Measurements from ENCODE around the gene ZBTB48. TPM values are rescaled to one million over a fixed set of nuclear protein-coding genes. Genes with fewer than 3 reads are reported as not detected.
"Not testable (repeated sequence)": the region's sequence is repeated elsewhere in the genome, so short reads cannot be mapped to it uniquely, and the experiment has no call there.

The ZBTB48 gene
- total RNA-seq, 2 donors from 2014 or later: 29.8 to 50.5 TPM

DNA sequence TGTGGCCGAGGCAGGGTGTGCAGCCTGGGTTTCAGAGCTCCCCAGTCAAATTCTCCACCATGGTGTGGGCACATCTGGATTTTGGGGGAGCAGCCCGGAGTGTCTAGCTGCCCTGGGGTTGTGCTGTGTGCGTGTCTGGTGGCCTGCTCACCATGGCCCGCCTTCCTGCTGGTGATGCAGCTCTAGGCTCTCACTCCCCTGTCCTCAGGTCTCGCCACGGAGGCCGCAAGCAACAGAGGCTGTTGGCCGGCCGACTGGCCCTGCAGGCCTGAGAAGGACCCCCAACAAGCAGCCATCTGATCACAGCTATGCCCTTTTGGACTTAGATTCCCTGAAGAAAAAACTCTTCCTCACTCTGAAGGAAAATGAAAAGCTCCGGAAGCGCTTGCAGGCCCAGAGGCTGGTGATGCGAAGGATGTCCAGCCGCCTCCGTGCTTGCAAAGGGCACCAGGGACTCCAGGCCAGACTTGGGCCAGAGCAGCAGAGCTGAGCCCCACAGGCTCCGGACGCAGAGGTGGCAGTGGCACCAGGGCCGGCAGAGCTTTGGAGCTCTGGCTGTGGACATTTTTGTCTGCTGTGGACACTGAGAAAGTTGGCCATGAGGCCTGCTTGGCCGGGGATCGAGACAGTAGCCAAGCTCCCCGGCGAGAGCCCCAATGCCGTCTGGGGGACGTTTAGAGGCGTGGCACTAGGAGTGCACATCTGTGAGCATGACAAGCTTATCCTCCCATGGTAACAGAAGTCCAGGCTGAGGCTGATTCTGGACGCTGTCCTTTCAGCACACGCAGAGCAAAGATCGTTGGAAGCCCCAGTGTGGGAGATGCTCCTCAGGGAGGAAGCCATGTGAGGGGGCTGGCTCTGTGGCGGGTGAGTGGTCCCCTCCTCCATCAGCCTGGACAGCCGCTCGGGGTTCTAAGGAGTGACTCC lies 53.1 kb downstream of the ZBTB48 start:
- Mint-ChIP-seq H3K4me1 (ENCODE audit: low read depth in 2 of 2) (peaks cover 3 to 9% of the 10 kb centered on the region in 2 donors), H3K4me3 (no peak overlapping the region), H3K9me3 (no peaks in the 10 kb centered on the region), H3K36me3 (no peaks in the 10 kb centered on the region), H3K27ac (no peak overlapping the region), H3K27me3 (no peaks in the 10 kb centered on the region)
- no peak for DNase-seq (ENCODE audit: low spot score)
- no peak for ATAC-seq

DNA sequence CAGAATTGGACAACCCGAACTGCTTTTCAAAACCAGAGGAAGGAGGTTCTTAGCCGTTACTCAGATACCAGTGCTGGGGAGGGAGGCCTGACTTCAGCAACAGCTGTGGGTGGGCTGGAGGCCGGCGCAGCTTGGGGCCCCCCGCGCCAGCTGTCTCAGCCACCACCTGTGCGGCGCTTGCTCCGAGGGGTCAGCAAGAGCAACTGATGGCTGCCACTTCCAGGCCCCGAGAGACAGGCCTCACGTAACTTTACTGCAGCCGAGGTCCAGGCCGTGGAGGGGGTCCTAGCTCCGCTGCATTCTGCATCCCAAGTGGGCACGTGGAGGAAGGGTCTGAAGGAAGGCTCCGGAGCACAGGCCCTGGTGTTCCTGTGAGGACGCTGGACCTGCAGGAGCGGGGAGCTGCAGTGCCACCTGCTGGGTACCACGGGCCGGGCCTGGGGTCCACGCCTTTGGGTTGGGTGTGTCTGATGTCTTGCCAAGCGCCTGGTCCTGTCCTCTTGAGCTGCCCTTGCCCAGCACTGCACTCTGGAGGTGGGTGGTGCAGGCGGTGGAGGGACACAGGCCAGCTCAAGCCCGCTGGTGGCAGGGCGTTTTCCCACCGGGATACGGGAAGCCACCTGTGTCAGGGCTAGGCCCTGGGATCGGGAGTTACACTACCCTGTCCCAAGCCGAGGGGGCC lies 54.7 kb downstream of the ZBTB48 start:
- DNase-seq (ENCODE audit: low spot score) (no peak), ATAC-seq (peak in 1 of 2 donors; percentile 37)
- Mint-ChIP-seq H3K4me1 (ENCODE audit: low read depth in 2 of 2) (peaks cover 0 to 5% of the 10 kb centered on the region in 2 donors), H3K27ac (no peak overlapping the region), H3K27me3 (no peaks in the 10 kb centered on the region), H3K36me3 (no peaks in the 10 kb centered on the region), H3K4me3 (no peak overlapping the region), H3K9me3 (no peaks in the 10 kb centered on the region)

DNA sequence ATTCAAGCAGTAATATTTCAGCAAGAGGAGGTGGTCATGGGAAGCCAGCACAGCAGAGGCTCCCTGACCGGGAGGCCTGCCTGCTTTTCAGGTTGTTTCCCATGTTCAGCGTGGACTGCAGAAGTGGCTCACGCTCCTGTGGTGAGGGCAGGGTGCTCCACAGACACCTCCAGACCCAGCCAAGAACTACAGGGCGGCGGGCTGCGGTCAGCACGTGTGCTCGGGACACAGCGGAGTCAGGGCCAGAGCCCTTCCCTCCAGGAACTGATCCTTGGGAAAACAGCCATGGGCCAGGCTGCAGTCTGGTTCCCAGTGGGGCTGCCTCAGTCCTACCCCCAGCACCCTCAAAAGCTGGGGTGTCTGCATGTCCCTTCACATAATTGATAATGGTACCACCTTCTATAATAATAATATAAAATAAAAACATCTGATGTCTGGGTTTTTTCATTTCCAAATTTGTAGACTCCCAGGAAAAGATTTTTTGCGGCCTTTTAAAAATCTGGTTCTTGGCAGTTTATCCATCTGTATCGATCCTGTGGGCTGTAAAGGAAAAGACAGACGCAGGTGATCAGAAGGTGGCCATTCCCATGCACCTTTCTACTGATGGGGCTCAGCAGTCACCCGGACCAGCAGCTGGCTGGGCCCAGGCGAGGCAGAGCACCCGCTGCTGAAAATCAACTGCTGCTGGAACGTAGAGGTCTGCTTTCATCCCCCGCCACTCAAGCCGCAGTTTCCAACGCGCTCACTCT lies 55.5 kb downstream of the ZBTB48 start:
- DNase-seq (ENCODE audit: low spot score) (no peak), ATAC-seq (no peak)
- Mint-ChIP-seq H3K9me3 (no peaks in the 10 kb centered on the region), H3K36me3 (no peaks in the 10 kb centered on the region), H3K4me3 (no peak overlapping the region), H3K4me1 (ENCODE audit: low read depth in 2 of 2) (no peaks in the 10 kb centered on the region), H3K27ac (no peak overlapping the region), H3K27me3 (no peaks in the 10 kb centered on the region)

DNA sequence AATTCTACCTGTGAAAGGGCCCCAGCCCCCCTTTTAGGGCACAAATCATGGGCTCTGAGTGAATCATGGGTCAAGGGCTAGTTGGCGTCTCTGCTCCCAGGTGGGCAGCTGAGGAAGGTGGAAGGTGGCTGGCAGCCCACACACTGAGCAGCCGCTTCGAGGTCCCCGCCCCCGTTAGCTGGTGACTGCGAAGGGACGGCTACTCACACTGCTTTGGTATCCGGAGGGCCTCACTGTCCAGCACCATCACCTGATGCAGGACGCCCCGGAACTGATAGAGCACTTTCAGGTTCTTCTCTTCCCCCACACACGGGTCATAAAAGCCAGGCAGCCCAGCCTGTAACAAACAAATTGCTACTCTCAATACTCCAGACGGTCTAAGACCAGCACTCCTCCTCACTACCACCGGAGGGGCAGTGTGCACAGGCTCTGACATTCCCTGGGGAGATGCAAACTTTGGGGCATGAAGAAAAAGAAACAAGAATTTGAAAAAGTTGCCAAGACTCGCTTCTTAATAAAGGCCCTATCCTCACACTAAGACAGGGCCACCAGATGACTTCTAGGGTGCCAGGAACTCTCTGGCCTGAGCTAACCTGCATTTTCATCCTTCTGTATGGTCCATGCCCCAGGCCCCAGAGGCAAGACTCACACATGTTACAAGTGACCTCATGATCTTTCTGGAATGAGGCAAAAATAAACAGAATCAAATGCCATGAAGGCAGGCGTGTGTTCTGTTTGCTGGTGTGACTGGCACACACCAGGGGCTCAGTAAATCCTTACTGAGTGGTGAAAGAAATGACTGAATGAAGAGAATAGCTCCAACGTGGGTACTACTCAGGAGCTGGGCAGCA lies 56.3 kb downstream of the ZBTB48 start:
- Mint-ChIP-seq H3K4me3 (no peak overlapping the region), H3K27me3 (no peaks in the 10 kb centered on the region), H3K36me3 (no peaks in the 10 kb centered on the region), H3K9me3 (no peaks in the 10 kb centered on the region), H3K4me1 (ENCODE audit: low read depth in 2 of 2) (no peaks in the 10 kb centered on the region), H3K27ac (no peak overlapping the region)
- ATAC-seq (no peak), DNase-seq (ENCODE audit: low spot score) (no peak)

DNA sequence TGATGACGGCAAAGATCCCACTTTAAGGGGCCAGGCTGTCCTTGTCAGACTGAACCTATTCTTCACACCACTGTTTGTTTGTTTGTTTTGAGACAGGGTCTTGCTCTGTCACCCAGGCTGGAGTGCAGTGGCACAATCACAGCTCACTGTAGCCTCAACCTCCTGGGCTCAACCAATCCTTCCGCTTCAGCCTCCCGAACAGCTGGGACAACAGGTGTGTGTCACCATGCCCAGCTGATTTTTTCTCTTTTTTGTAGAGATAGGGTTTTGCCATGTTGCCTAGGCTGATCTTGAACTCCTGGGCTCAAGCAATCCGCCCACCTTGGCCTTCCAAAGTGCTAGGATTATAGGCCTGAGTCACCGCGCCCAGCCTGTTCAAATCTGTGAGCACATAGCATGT lies 57.0 kb downstream of the ZBTB48 start:
- not testable (repeated sequence) for DNase-seq (ENCODE audit: low spot score); H3K27ac Mint-ChIP-seq; H3K9me3 Mint-ChIP-seq; ATAC-seq; H3K4me1 Mint-ChIP-seq (ENCODE audit: low read depth in 2 of 2); H3K27me3 Mint-ChIP-seq; H3K36me3 Mint-ChIP-seq; H3K4me3 Mint-ChIP-seq

DNA sequence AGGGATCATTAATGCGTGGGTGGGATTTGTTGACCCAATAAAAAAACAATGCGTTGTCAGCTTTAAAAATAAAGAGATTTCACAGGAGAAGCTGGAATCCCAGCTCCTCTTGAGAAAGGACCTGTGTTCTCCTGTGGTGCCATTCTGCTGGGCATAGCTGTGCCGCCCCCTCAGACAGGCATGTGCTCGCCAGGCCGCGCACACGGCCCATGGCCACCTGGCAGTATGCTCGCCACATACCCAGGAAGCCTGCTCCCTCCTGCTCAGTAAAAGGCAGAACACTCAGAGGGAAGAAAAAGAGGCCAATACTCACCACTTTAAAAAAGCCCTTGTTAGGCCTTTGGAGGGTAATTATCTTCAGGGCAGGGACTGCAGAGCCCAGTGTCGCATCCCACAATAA lies 58.0 kb downstream of the ZBTB48 start:
- Mint-ChIP-seq H3K36me3 (no peaks in the 10 kb centered on the region), H3K27ac (no peak overlapping the region), H3K27me3 (no peaks in the 10 kb centered on the region), H3K9me3 (no peaks in the 10 kb centered on the region), H3K4me3 (no peak overlapping the region), H3K4me1 (ENCODE audit: low read depth in 2 of 2) (no peaks in the 10 kb centered on the region)
- ATAC-seq: no peak
- no peak for DNase-seq (ENCODE audit: low spot score)

DNA sequence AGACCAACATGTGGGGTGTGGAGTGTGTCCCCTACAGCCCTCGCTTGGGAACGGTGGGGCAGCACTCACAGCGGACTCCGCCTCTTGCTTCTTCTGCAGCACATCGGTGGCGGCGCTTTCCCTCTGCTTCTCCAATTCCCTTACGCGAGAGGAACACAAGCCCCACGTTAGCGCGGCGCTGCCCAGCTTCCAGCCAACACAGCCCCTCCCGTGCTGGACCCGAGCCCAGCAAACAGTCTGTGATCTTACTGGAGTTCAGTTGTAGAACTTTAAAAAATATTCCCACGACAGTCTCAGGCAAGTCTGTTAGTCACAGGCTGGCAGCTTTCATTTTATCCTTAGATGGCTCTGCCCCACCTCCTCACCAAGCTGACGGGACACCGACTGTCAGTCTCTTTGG lies 58.4 kb downstream of the ZBTB48 start:
- H3K27ac Mint-ChIP-seq: no peak overlapping the region
- H3K27me3 Mint-ChIP-seq: no peaks in the 10 kb centered on the region
- H3K4me1 Mint-ChIP-seq (ENCODE audit: low read depth in 2 of 2): no peaks in the 10 kb centered on the region
- no peak for DNase-seq (ENCODE audit: low spot score)
- H3K4me3 Mint-ChIP-seq: no peak overlapping the region
- no peaks in the 10 kb centered on the region for H3K9me3 Mint-ChIP-seq
- no peaks in the 10 kb centered on the region for H3K36me3 Mint-ChIP-seq
- ATAC-seq: no peak

Other genes with a start within 250 kb of the ZBTB48 start
- gene ACOT7, start 186.2 kb upstream of the ZBTB48 start, total RNA-seq: 10 to 100 TPM; 49.5 to 87.5 TPM
- not detected for gene HES2, start 160.1 kb upstream of the ZBTB48 start, total RNA-seq
- under 1 TPM; 0.14 to 0.84 TPM for gene ESPN, start 155.2 kb upstream of the ZBTB48 start, total RNA-seq
- gene TNFRSF25, start 113.8 kb upstream of the ZBTB48 start, total RNA-seq: 100 to 1,000 TPM in 1 of 2 donors, 10 to 100 TPM in 1; 83.6 to 106 TPM
- under 1 TPM; 0.33 to 0.81 TPM for gene PLEKHG5, start 88.3 kb upstream of the ZBTB48 start, total RNA-seq
- 10 to 100 TPM; 41.6 to 80.5 TPM for gene NOL9, start 25.5 kb upstream of the ZBTB48 start, total RNA-seq
- gene TAS1R1, start 24.7 kb upstream of the ZBTB48 start, total RNA-seq: not detected
- gene KLHL21, start 22.9 kb downstream of the ZBTB48 start, total RNA-seq: 10 to 100 TPM; 20.2 to 46.2 TPM
- gene PHF13, start 33.7 kb downstream of the ZBTB48 start, total RNA-seq: 10 to 100 TPM; 10.8 to 14.7 TPM
- gene THAP3, start 44.9 kb downstream of the ZBTB48 start, total RNA-seq: 10 to 100 TPM; 18.7 to 33.2 TPM
- gene DNAJC11, start 121.8 kb downstream of the ZBTB48 start, total RNA-seq: 10 to 100 TPM; 60.7 to 96.8 TPM
- 10 to 100 TPM; 36.5 to 57.5 TPM for gene CAMTA1, start 205.5 kb downstream of the ZBTB48 start, total RNA-seq

All from natural killer cell treated with Interleukin-12 subunit alpha and Interleukin-12 subunit beta and Interleukin-15 and Interleukin-18, amount 100 ng/mL, for 72 hours (primary cell).